Left lung (tissue), 10 donors: ENCODE results near the gene RPA1. TPM values are rescaled to one million over a fixed set of nuclear protein-coding genes. Genes with fewer than 3 reads are reported as not detected.

ENCODE experiments used
- ATAC-seq: fragments of 200-7000 bp; cut with Tn5 transposase; one replicate; pipeline ENCODE4 v1.9.1; 2020; ENCODE audit warnings: moderate library complexity
- DNase-seq, 4 donors: peaks; one replicate each; pipeline ENCODE4 v3.0.0-alpha.2; 2013 to 2020
- H3K27ac ChIP-seq, 2 donors: fragments of 200-600 bp; sonication (generic) in 1 of 2; one replicate each; pipeline versions ENCODE4 v1.5.0 to v1.8.0; 2020 to 2021
- H3K27me3 ChIP-seq, 2 donors: fragments of 200-600 bp; sonication (generic) in 1 of 2; one replicate each; pipeline versions ENCODE4 v1.5.0 to v1.8.0; 2020 to 2021
- H3K36me3 ChIP-seq, 2 donors: fragments of 200-600 bp; sonication (generic) in 1 of 2; one replicate each; pipeline versions ENCODE4 v1.5.0 to v1.8.0; 2020 to 2021
- H3K4me1 ChIP-seq, 2 donors: fragments of 200-600 bp; one replicate each; pipeline ENCODE4 v1.8.0; 2021
- H3K4me3 ChIP-seq, 2 donors: fragments of 200-600 bp; sonication (generic) in 1 of 2; one replicate each; pipeline versions ENCODE4 v1.5.0 to v1.8.0; 2020 to 2021; ENCODE audit warnings: mild to moderate bottlenecking in 1 of 2
- H3K9me3 ChIP-seq, 2 donors: fragments of 200-600 bp; sonication (generic) in 1 of 2; one replicate each; pipeline versions ENCODE4 v1.5.0 to v1.8.0; 2020 to 2021
- intact Hi-C, 2 donors: fragments of 100-400 bp; cut with DNase I; formaldehyde crosslinking; loops; one replicate each; pipeline versions ENCODE4 v1.11.2 to v1.14.2; 2022
- polyA plus RNA-seq, 6 donors: library from polyadenylated mRNA; unstranded; fragments of 120-200 nt; gene quantifications; one replicate each; pipeline ENCODE4 v1.2.1, GENCODE V29; 2013; ENCODE audit not compliant: insufficient read length in 6 of 6
- total RNA-seq, 2 donors: library from RNA; stranded (reverse); fragmentation: NEBNext Ultra II Directional; extraction: Animal tissue kit (Norgen Biotek cat#: 25700); gene quantifications; one replicate each; pipeline ENCODE4 v1.2.1, GENCODE V29; 2021
- TF ChIP-seq, protein P1 (sequence below), 2 donors: fragments of 200-600 bp; sonication (generic) in 1 of 2; IDR thresholded peaks; one replicate each; pipeline versions ENCODE4 v1.5.0 to v1.8.0; 2021; ENCODE audit warnings: antibody characterized with exemption in 2 of 2
- donor health status: DM: no; HTN: yes; CAD: no.
- donor health status: DM: no; HTN: no; CAD: no.

RPA1 gene
- total and polyA plus RNA-seq, 8 donors: 73.4 to 150 (median 126) TPM

DNA sequence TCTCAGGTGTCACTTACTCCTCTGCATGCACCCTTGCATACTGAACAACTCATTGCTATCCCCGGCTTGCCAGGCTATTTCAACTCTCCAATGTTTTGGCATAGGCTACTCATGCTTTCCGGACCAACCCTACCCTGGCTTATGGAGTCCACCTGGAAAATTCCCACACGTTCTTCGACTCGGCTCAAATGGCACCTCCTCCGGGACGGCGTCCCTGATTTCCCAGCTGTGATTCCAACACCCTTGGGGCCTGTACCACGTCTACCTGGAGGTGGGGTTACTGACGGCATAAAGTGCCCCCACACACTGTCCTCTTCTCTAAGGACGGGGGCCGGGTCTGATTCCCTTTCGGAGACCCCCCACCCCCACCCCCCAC is 601 bp upstream of the RPA1 start:
- TF ChIP-seq, protein P1, sequence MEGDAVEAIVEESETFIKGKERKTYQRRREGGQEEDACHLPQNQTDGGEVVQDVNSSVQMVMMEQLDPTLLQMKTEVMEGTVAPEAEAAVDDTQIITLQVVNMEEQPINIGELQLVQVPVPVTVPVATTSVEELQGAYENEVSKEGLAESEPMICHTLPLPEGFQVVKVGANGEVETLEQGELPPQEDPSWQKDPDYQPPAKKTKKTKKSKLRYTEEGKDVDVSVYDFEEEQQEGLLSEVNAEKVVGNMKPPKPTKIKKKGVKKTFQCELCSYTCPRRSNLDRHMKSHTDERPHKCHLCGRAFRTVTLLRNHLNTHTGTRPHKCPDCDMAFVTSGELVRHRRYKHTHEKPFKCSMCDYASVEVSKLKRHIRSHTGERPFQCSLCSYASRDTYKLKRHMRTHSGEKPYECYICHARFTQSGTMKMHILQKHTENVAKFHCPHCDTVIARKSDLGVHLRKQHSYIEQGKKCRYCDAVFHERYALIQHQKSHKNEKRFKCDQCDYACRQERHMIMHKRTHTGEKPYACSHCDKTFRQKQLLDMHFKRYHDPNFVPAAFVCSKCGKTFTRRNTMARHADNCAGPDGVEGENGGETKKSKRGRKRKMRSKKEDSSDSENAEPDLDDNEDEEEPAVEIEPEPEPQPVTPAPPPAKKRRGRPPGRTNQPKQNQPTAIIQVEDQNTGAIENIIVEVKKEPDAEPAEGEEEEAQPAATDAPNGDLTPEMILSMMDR (IDR thresholded peaks at IDR 0.05): no peak
- peak; percentile 31 for ATAC-seq
- no peaks in the 10 kb centered on the region for H3K27me3 ChIP-seq
- H3K4me3 ChIP-seq: peak overlapping the region; percentile 71 to 93
- H3K27ac ChIP-seq: peak overlapping the region; percentile 60 to 76
- H3K36me3 ChIP-seq: peaks cover 0 to 33% of the 10 kb centered on the region in 2 donors
- intact Hi-C loops: no loop called here
- peaks cover 0 to 41% of the 10 kb centered on the region in 2 donors for H3K4me1 ChIP-seq
- H3K9me3 ChIP-seq: no peaks in the 10 kb centered on the region
- DNase-seq: peak in 2 of 4 donors; percentile 5 to 7

DNA sequence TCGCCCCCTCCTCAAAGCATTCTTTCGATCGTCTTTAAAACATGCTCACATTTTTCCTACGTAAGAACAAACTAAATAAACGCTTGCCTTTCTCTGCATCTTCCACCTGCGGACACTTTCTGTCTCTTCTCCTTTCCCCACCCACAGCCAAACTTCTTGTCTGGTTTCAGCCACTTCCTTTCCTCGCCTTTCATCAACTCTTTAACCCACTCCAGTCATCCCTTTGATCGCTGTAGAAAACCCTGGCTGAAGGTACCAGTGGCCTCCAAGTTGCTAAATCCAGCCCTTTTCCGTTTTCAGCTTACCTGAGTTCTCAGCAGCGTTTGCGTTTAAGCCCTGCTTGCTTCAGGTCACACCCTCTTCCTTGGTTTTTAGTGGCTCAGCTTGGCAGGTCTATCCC is 483 bp downstream of the RPA1 start:
- TF ChIP-seq, protein P1 (IDR thresholded peaks at IDR 0.05): no peak
- peak overlapping the region; percentile 60 to 76 for H3K27ac ChIP-seq
- ATAC-seq: peak; percentile 24

DNA sequence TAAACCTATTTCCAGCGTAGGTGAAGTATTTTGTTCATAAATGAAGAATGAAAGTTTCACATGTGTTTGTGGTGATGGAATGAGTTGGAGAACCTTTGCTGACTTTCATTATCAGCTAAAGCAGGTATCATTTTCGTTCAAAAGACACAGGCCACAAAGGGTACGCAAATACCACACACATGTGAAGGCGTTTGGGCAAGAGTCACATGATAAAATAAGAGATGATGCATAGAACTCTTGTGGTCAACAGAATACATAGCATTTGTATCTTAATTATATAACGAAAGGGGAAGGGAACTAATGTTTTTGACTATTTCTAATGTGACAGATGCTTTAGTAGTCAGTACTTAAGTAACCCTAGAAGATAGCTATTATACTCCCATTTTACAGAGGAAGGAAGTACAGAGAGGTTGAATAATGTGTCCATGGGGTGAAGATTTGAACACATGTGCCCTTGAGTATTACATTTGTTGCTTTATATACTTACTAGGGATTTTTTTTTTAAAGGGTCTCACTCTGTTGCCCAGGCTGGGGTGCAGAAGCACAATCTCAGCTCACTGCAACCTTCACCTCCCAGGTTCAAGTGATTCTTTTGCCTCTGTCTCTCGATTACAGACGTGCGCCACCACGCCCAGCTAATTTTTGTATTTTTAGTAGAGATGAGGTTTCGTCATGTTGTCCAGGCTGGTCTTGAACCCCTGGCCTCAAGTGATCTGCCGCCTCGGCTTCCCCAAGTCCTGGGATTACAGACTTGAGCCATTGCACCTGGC is 4.8 kb downstream of the RPA1 start:
- DNase-seq: no peak
- Histone ChIP-seq H3K27ac (no peak overlapping the region), H3K9me3 (no peaks in the 10 kb centered on the region), H3K4me3 (no peak overlapping the region), H3K36me3 (peaks cover 0 to 21% of the 10 kb centered on the region in 2 donors), H3K27me3 (no peaks in the 10 kb centered on the region), H3K4me1 (peaks cover 0 to 29% of the 10 kb centered on the region in 2 donors)
- intact Hi-C loops: no loop called here
- ATAC-seq: no peak
- TF ChIP-seq, protein P1 (IDR thresholded peaks at IDR 0.05): no peak

More for the DNA sequence above, 483 bp downstream of the RPA1 start:
- DNase-seq: peak in 2 of 4 donors; percentile 11 to 12
- Histone ChIP-seq H3K9me3 (no peaks in the 10 kb centered on the region), H3K4me3 (peak overlapping the region; percentile 71 to 93), H3K27me3 (no peaks in the 10 kb centered on the region), H3K4me1 (peaks cover 0 to 41% of the 10 kb centered on the region in 2 donors), H3K36me3 (peaks cover 0 to 22% of the 10 kb centered on the region in 2 donors)
- intact Hi-C loops: no loop called here

GRCh38 chr17:1839516-1839915 is 9.7 kb downstream of the RPA1 start:
- Histone ChIP-seq H3K27me3 (no peaks in the 10 kb centered on the region), H3K36me3 (peaks cover 0 to 41% of the 10 kb centered on the region in 2 donors), H3K9me3 (no peaks in the 10 kb centered on the region), H3K27ac (no peak overlapping the region), H3K4me1 (no peaks in the 10 kb centered on the region), H3K4me3 (no peak overlapping the region)
- ATAC-seq (no peak), DNase-seq (no peak)
- intact Hi-C loops: no loop called here
- TF ChIP-seq, protein P1 (IDR thresholded peaks at IDR 0.05): no peak

DNA sequence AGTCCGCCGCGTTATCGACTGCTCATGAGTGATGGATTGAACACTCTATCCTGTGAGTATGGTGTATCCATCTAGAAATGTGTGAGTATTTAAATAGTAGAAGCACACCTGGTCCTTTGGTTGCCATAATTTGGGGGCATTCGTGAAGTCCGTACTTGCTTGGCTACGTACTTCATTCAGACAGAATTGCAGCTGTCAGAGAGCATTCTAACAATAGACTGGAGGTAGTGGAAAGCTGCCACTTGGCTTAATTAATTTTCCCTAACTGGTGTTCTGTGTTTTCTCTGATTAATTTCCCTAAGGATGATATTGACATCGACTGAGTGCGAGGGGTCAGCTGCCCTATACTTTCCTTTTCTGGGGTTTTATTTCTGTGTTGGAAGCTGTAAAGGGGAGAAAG is 14.1 kb downstream of the RPA1 start:
- Histone ChIP-seq H3K4me3 (no peak overlapping the region), H3K9me3 (no peaks in the 10 kb centered on the region), H3K36me3 (peaks cover 0 to 62% of the 10 kb centered on the region in 2 donors), H3K4me1 (no peaks in the 10 kb centered on the region), H3K27ac (no peak overlapping the region), H3K27me3 (no peaks in the 10 kb centered on the region)
- DNase-seq (no peak), ATAC-seq (no peak)
- TF ChIP-seq, protein P1 (IDR thresholded peaks at IDR 0.05): no peak
- intact Hi-C loops: no loop called here
